HG03521 (cell line): ENCODE results near the gene WWOX.

Source experiments
- ATAC-seq: cut with Tn5 transposase; IDR thresholded peaks from one replicate; pipeline ENCODE4 v1.9.1; 2021; ENCODE audit warnings: mild to moderate bottlenecking, moderate library complexity; ENCODE audit not compliant: unreplicated experiment

WWOX gene

GRCh38 chr16:78192734-78193488 is 93.5 kb downstream of the WWOX start:
- ATAC-seq, result no peak

GRCh38 chr16:78194948-78195347 is 95.5 kb downstream of the WWOX start:
- ATAC-seq, result no peak

GRCh38 chr16:78195797-78196196 is 96.3 kb downstream of the WWOX start:
- no peak for ATAC-seq

GRCh38 chr16:78196502-78196901 is 97.0 kb downstream of the WWOX start:
- no peak for ATAC-seq

- ATAC-seq, result no peak
These were observed 98.8 kb downstream of the WWOX start for GRCh38 chr16:78198288-78198687.

GRCh38 chr16:78199325-78200022 is 100.0 kb downstream of the WWOX start:
- ATAC-seq, result no peak

GRCh38 chr16:78200023-78200389 is 100.6 kb downstream of the WWOX start:
- no peak for ATAC-seq

GRCh38 chr16:78200623-78201096 is 101.2 kb downstream of the WWOX start:
- no peak for ATAC-seq

- ATAC-seq, result no peak
These were observed 106.1 kb downstream of the WWOX start for GRCh38 chr16:78205506-78205905.

GRCh38 chr16:78206623-78207223 is 107.3 kb downstream of the WWOX start:
- ATAC-seq, result no peak

- no peak for ATAC-seq
These were observed 110.7 kb downstream of the WWOX start for GRCh38 chr16:78209951-78210661.

GRCh38 chr16:78211020-78211599 is 111.7 kb downstream of the WWOX start:
- no peak for ATAC-seq

- no peak for ATAC-seq
These were observed 112.5 kb downstream of the WWOX start for GRCh38 chr16:78211946-78212345.

GRCh38 chr16:78212674-78213073 is 113.2 kb downstream of the WWOX start:
- no peak for ATAC-seq

- no peak for ATAC-seq
These were observed 114.3 kb downstream of the WWOX start for GRCh38 chr16:78213751-78214150.

- ATAC-seq, result no peak
These were observed 115.8 kb downstream of the WWOX start for GRCh38 chr16:78215222-78215621.

GRCh38 chr16:78216166-78216745 is 116.8 kb downstream of the WWOX start:
- no peak for ATAC-seq

GRCh38 chr16:78217276-78217675 is 117.8 kb downstream of the WWOX start:
- no peak for ATAC-seq

GRCh38 chr16:78218279-78218678 is 118.8 kb downstream of the WWOX start:
- no peak for ATAC-seq

GRCh38 chr16:78218856-78219651 is 119.6 kb downstream of the WWOX start:
- no peak for ATAC-seq
